BE2C (cell line): ENCODE data around the gene KCNIP4.

Experiments
- DNase-seq: peaks from one replicate; pipeline ENCODE4 v3.0.0-alpha.2; 2020
- H3K27me3 ChIP-seq: fragments of 250-450 bp; sonication (Bioruptor Pico); 2 replicates; pipeline ENCODE4 v1.5.1; 2020; ENCODE audit warnings: mild to moderate bottlenecking
- H3K36me3 ChIP-seq: fragments of 250-450 bp; sonication (Bioruptor Pico); 2 replicates; pipeline ENCODE4 v1.5.1; 2020; ENCODE audit warnings: mild to moderate bottlenecking
- H3K4me1 ChIP-seq: fragments of 250-450 bp; sonication (Bioruptor Pico); 2 replicates; pipeline ENCODE4 v1.5.1; 2020
- H3K4me3 ChIP-seq: 2 replicates; pipeline ENCODE4 v1.5.1; 2011; ENCODE audit warnings: low read depth, low read length
- H3K9me3 ChIP-seq: fragments of 250-450 bp; sonication (Bioruptor Pico); 2 replicates; pipeline ENCODE4 v1.5.1; 2020
- TF ChIP-seq, protein P1 (sequence below): IDR thresholded peaks from 2 replicates; pipeline ENCODE4 v1.5.1; 2012; ENCODE audit warnings: mild to moderate bottlenecking, low read depth, low read length

Gene KCNIP4

DNA sequence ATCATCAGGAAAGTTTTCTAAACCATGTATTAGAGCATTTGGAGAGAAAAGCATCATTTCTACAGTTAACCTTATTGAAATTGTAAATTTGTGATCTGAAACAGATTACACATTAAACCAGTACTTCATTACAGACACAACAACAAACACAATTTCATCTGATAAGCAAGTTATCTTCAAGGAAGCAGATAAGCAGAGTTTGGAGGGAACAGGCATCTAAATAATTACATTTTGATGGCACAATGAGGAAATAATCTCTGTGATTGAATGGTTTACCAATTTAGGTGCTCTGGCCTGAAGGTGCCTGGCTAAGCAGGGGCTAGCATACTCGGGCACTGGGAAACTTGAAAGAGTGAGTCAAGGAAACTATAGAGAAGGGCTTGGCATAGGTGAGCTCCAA lies 628.5 kb downstream of the KCNIP4 start:
- no peaks in the 10 kb centered on the region for H3K9me3 ChIP-seq
- no peak overlapping the region for H3K4me3 ChIP-seq
- H3K27me3 ChIP-seq, result no peaks in the 10 kb centered on the region
- H3K36me3 ChIP-seq, result no peaks in the 10 kb centered on the region
- no peak for DNase-seq
- H3K4me1 ChIP-seq, result no peaks in the 10 kb centered on the region
- TF ChIP-seq, protein P1, sequence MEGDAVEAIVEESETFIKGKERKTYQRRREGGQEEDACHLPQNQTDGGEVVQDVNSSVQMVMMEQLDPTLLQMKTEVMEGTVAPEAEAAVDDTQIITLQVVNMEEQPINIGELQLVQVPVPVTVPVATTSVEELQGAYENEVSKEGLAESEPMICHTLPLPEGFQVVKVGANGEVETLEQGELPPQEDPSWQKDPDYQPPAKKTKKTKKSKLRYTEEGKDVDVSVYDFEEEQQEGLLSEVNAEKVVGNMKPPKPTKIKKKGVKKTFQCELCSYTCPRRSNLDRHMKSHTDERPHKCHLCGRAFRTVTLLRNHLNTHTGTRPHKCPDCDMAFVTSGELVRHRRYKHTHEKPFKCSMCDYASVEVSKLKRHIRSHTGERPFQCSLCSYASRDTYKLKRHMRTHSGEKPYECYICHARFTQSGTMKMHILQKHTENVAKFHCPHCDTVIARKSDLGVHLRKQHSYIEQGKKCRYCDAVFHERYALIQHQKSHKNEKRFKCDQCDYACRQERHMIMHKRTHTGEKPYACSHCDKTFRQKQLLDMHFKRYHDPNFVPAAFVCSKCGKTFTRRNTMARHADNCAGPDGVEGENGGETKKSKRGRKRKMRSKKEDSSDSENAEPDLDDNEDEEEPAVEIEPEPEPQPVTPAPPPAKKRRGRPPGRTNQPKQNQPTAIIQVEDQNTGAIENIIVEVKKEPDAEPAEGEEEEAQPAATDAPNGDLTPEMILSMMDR, result no peak

DNA sequence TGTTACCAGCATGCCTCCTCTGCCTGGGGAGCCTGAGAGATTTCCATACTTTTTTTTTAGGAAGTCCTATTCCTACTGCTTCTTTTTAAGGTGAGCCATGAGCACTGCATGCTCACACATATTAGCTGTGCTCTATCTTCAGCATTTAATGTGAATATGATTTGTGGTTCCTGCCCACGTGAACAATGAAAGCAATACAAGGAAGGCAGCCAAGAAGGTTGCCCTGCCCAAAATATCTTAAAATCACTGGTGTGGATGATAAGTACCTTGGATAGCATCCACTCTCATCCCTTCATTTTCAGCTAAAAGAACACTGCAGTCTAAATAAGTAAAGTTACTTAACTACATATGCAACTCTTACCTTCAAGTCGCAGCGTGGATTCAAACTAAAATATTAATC lies 640.9 kb downstream of the KCNIP4 start:
- no peak for DNase-seq
- peaks cover 18% of the 10 kb centered on the region for H3K27me3 ChIP-seq

DNA sequence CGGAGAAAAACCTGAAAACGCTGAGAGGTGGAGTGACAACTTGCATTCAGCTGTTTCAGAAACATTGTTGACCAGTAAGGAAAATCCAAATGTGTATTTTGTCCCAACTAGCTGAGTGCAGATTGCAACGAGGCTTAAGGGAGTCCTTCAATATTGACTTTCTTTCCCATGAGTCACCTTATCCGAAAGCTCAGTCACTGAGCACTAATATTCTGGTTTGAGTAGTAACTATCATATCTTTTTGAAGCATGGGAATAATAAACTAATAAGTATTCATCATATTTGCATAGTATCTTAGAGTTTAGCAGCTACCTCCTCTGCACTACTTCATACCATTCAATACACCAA lies 644.1 kb downstream of the KCNIP4 start:
- no peaks in the 10 kb centered on the region for H3K36me3 ChIP-seq
- peak overlapping the region; percentile 53 for H3K4me3 ChIP-seq
- H3K9me3 ChIP-seq, result no peaks in the 10 kb centered on the region
- TF ChIP-seq, protein P1, result no peak
- H3K27me3 ChIP-seq, result peaks cover 18% of the 10 kb centered on the region
- H3K4me1 ChIP-seq, result no peaks in the 10 kb centered on the region
- DNase-seq, result no peak

More for the DNA sequence above, 640.9 kb downstream of the KCNIP4 start:
- TF ChIP-seq, protein P1, result no peak
- Histone ChIP-seq H3K9me3 (no peaks in the 10 kb centered on the region), H3K4me1 (no peaks in the 10 kb centered on the region), H3K4me3 (no peak overlapping the region), H3K36me3 (no peaks in the 10 kb centered on the region)

DNA sequence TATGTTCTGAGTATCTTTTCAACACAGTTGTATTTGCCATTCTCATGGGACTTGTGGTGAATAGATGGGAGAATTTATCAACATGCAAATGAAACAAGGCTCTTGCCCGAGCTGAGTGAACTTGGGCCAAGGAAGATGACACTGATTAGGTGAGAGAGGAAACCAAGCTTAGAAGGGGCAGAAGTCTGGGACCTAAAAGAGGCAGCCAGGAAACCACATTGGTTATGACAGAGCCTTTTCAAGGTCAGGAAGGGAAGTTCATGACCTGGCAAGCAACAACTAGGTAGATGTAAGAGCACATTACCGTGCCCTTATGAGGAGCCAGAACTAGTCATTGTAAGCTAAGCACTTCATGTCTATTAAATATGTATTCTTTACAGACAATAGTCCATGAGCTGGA lies 658.0 kb downstream of the KCNIP4 start:
- no peak overlapping the region for H3K4me3 ChIP-seq
- H3K36me3 ChIP-seq, result no peaks in the 10 kb centered on the region
- no peak for DNase-seq
- TF ChIP-seq, protein P1, result no peak
- no peaks in the 10 kb centered on the region for H3K4me1 ChIP-seq
- no peaks in the 10 kb centered on the region for H3K27me3 ChIP-seq
- H3K9me3 ChIP-seq, result no peaks in the 10 kb centered on the region

DNA sequence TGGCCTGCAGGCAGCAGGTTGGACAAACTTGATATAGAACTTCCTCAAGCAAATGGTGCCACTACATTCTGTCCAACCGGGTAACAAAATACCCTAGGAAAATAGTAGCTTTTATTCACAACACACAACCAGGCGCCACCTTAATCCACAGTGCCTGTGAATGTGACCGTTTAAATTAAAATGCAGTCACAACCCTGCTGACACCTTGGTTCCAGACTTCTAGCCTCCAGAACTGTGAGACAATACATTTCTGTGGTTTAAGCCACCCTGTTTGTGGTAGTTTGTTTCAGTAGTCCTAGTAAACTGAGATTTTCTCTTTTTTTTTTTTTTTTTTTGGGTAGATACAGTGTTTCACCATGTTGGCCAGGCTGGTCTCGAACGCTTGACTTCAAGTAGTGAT lies 672.5 kb downstream of the KCNIP4 start:
- H3K4me1 ChIP-seq, result no peaks in the 10 kb centered on the region
- TF ChIP-seq, protein P1, result no peak
- H3K4me3 ChIP-seq, result no peak overlapping the region
- H3K36me3 ChIP-seq, result no peaks in the 10 kb centered on the region
- H3K27me3 ChIP-seq, result 0 out of 2 replicates have a peak, but pooled peaks cover 2% of the 10 kb centered on the region
- no peaks in the 10 kb centered on the region for H3K9me3 ChIP-seq
- DNase-seq, result no peak

DNA sequence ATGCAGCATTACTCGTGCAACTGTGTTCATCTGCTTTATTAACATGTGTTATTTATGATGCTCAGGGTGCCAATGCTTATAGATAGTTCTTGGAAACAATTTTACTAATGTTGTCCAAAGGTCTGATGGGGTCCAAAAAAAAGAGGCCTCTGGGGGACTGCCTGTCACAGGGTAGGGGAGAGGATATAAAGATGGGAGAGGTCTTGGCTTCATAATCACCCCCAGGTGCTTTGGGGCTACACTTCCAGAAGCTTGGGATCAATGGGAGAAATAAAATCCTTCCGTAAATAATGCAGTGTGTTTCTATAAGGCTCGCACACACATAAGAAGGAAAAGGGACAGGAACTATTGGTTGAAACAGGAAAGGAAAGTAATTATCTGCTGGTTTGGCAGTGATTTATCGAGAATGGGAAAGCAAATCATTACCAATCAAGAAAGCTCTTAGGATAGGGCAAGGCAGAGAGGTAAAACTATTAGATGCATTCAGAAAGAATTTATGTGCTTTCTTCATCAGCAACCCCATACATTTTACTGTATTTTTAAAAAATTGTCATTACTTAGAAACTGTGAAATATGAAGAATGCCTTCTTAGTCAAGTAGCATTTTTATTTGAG lies 677.0 kb downstream of the KCNIP4 start:
- Histone ChIP-seq H3K36me3 (no peaks in the 10 kb centered on the region), H3K4me3 (no peak overlapping the region), H3K9me3 (no peaks in the 10 kb centered on the region), H3K27me3 (0 out of 2 replicates have a peak, but pooled peaks cover under 1% of the 10 kb centered on the region), H3K4me1 (no peaks in the 10 kb centered on the region)
- no peak for DNase-seq
- TF ChIP-seq, protein P1, result no peak
